ENCODE results near the gene NARS2. TPM values are rescaled to one million over a fixed set of nuclear protein-coding genes. Genes with fewer than 3 reads are reported as not detected.
A peak's percentile ranks its signal among the peaks of the same experiment; 100 is the strongest.

Gene NARS2
- total and polyA plus RNA-seq, 10 of the 15 experiments (the other 5 are each of a cell fraction or from before 2014, with no cell fraction given): 22.2 to 45.3 (median 36.3) TPM

DNA sequence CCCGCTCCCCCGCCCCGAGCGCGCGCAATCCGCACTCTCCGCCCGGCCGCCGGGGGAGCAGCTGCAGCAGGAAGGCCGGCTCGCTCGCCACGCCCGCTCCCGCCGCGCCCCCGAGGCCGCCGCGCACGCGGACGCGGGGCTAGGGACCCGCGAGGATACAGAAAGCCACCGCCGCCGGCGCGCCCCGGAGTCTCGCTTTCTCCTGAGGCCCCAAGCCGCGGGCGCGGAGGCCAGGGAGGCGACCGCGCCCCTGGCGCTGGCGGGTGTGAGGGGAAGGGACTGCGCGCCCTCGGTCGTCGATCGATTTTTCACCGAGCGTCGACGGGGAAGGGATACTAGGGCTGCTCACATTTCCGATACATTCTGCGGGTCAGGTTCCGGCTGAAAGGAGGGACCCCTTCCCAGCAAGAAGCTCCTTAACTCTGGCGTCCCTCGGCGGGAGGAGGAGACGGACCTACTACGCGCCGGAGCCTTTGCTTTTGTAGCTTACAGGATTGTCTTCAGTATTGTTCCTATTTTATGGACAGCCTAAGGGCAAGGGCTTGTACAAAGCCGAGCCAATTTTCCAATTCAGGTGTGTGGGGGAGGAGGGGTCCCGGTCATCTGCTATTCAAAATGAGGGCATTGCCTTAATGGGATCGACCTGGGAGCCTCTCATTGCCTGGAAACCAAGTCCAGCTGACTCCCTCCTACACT, 156.6 kb downstream of the NARS2 start (continued):
- TF ChIP-seq HDAC6 (IDR thresholded peaks at IDR 0.05; ENCODE audit: unreplicated experiment) (peak; percentile 36), POLR2AphosphoS2 (IDR thresholded peaks at IDR 0.05; ENCODE audit: low read depth, low read length) (0 out of 2 replicates have a peak, but pooled peaks have one; percentile 64), NKRF (conservative IDR thresholded peaks at IDR 0.05) (peak; percentile 65), SMC3 (IDR thresholded peaks at IDR 0.05; ENCODE audit: borderline replicate concordance, low read length) (0 out of 2 replicates have a peak, but pooled peaks have one; percentile 11), GABPA (IDR thresholded peaks at IDR 0.05; ENCODE audit: low read depth) (no peak), USF1 (IDR thresholded peaks at IDR 0.05; ENCODE audit: borderline replicate concordance, extremely low read length, insufficient read depth, low read depth, low read length) (no peak), HCFC1 (IDR thresholded peaks at IDR 0.05; ENCODE audit: low read length) (no peak), ZNF24 (IDR thresholded peaks at IDR 0.05) (no peak), NR2F1 (conservative IDR thresholded peaks at IDR 0.05) (no peak), IKZF1 (conservative IDR thresholded peaks at IDR 0.05) (peak; percentile 80), BRCA1 (IDR thresholded peaks at IDR 0.05; ENCODE audit: low read depth, low read length) (no peak), ZNF217 (IDR thresholded peaks at IDR 0.05) (peak; percentile 47), TAF1 (IDR thresholded peaks at IDR 0.05; ENCODE audit: borderline replicate concordance, low read depth, low read length) (peak; percentile 25; the same call in 1 of the 2 replicates), MEF2B (IDR thresholded peaks at IDR 0.05; ENCODE audit: partially characterized antibody, poor library complexity, severe bottlenecking) (no peak), SMARCA5 (IDR thresholded peaks at IDR 0.05) (peak; percentile 4; the same call in 1 of the 2 replicates), STAT3 (IDR thresholded peaks at IDR 0.05; ENCODE audit: low read depth, low read length) (no peak), ZBTB40 (IDR thresholded peaks at IDR 0.05; ENCODE audit: borderline replicate concordance) (0 out of 2 replicates have a peak, but pooled peaks have one; percentile 35)
